Measurements from ENCODE around the gene CLPTM1. TPM values are rescaled to one million over a fixed set of nuclear protein-coding genes. Genes with fewer than 3 reads are reported as not detected.

The CLPTM1 gene
- polyA plus RNA-seq, 3 donors: 14.7 to 84.3 (median 20.0) TPM

DNA sequence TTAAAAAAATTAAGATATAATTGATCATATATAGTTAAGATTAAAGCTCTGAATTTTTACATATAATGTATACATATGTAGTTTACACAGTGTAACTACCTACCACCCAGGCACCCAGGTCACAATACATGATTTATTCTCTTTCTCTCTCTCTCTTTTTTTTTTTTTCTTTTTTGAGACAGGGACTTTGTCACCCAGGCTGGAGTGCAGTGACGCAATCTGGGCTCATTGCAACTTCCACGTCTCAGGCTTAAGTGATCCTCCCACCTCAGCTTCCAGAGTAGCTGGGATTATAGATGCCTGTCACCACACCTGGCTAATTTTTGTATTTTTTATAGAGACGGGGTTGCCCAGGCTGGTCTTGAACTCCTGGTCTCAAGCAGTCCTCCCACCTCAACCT, 64.9 kb downstream of the CLPTM1 start:
- TF ChIP-seq, protein P1, sequence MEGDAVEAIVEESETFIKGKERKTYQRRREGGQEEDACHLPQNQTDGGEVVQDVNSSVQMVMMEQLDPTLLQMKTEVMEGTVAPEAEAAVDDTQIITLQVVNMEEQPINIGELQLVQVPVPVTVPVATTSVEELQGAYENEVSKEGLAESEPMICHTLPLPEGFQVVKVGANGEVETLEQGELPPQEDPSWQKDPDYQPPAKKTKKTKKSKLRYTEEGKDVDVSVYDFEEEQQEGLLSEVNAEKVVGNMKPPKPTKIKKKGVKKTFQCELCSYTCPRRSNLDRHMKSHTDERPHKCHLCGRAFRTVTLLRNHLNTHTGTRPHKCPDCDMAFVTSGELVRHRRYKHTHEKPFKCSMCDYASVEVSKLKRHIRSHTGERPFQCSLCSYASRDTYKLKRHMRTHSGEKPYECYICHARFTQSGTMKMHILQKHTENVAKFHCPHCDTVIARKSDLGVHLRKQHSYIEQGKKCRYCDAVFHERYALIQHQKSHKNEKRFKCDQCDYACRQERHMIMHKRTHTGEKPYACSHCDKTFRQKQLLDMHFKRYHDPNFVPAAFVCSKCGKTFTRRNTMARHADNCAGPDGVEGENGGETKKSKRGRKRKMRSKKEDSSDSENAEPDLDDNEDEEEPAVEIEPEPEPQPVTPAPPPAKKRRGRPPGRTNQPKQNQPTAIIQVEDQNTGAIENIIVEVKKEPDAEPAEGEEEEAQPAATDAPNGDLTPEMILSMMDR (IDR thresholded peaks at IDR 0.05): no peak
- Histone ChIP-seq H3K27ac (ENCODE audit: low read depth in 1 of 2, low read length in 2 of 2) (no peak overlapping the region), H3K79me2 (ENCODE audit: insufficient read depth, low read length) (no peaks in the 10 kb centered on the region), H2AFZ (ENCODE audit: insufficient read depth, low read depth, low read length, poor library complexity, severe bottlenecking) (no peak overlapping the region), H3K27me3 (ENCODE audit: control insufficient read depth in 2 of 2, insufficient read depth in 2 of 2, low read length in 2 of 2) (no peaks in the 10 kb centered on the region), H3K4me2 (replicated peaks; ENCODE audit: extremely low read depth, low read length, poor library complexity, severe bottlenecking) (no peak overlapping the region), H4K20me1 (ENCODE audit: insufficient read depth, low read length) (peaks cover 19% of the 10 kb centered on the region), H3K9me3 (replicated peaks in 1 of 2; ENCODE audit: control insufficient read depth in 1 of 2, insufficient read depth in 1 of 2, low read length in 2 of 2) (no peaks in the 10 kb centered on the region), H3K4me1 (ENCODE audit: control insufficient read depth in 1 of 2, insufficient read depth in 2 of 2, low read length in 2 of 2) (no peaks in the 10 kb centered on the region), H3K4me3 (replicated peaks in 1 of 3; ENCODE audit: low read depth in 2 of 3, low read length in 3 of 3) (no peak overlapping the region), H3K36me3 (replicated peaks in 1 of 2; ENCODE audit: control insufficient read depth in 1 of 2, insufficient read depth in 2 of 2, low read length in 2 of 2) (peaks cover 10 to 48% of the 10 kb centered on the region in 2 donors), H3K9ac (ENCODE audit: insufficient read depth, low read length, poor library complexity, severe bottlenecking) (no peak overlapping the region)
- Mint-ChIP-seq H3K27ac (peak overlapping the region in 1 of 7 donors; percentile 14), H3K9me3 (peaks cover 0 to 3% (median 0%) of the 10 kb centered on the region in 7 donors), H3K4me3 (no peak overlapping the region), H3K27me3 (ENCODE audit: low read depth in 3 of 3) (peaks cover 0 to 1% (median 0%) of the 10 kb centered on the region in 3 donors), H3K4me1 (no peaks in the 10 kb centered on the region), H3K36me3 (peaks cover 38 to 57% of the 10 kb centered on the region in 2 donors)
- no peak for DNase-seq
- intact Hi-C loops (cut with micrococcal nuclease): no loop called here
- WGBS (ENCODE audit: insufficient coverage): no CpG with 5 or more reads among the region's 3 CpGs

DNA sequence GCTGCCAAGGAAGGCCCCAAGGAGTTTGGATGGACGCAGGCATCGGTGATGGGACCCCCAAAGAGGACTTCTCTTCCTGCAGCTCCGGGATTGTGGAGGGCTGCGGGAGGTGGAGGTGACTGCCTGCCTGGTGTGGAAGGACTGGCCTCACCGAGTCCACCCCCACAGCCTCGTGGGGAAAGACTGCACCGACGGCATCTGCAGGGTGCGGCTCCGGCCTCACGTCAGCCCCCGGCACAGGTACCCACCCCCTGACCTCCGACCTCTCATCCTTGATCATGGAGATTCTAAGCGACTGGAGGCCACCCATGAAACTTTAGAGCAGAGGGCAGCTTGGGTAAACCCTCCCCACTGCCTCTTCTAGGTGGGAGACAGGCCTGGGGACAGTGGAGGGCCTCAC, 66.8 kb downstream of the CLPTM1 start:
- no peaks in the 10 kb centered on the region for H3K27me3 ChIP-seq (ENCODE audit: control insufficient read depth in 2 of 2, insufficient read depth in 2 of 2, low read length in 2 of 2)
- Mint-ChIP-seq H3K9me3 (peaks cover 0 to 3% (median 0%) of the 10 kb centered on the region in 7 donors), H3K36me3 (peaks cover 39 to 60% of the 10 kb centered on the region in 2 donors), H3K27ac (no peak overlapping the region), H3K27me3 (ENCODE audit: low read depth in 3 of 3) (peaks cover 0 to 1% (median 0%) of the 10 kb centered on the region in 3 donors), H3K4me1 (no peaks in the 10 kb centered on the region), H3K4me3 (no peak overlapping the region)
- H3K27ac ChIP-seq (ENCODE audit: low read depth in 1 of 2, low read length in 2 of 2): no peak overlapping the region
- H4K20me1 ChIP-seq (ENCODE audit: insufficient read depth, low read length): peaks cover 4% of the 10 kb centered on the region
- 99% methylated on average over 11 of the region's 14 CpGs for WGBS (ENCODE audit: insufficient coverage)
- H3K4me2 ChIP-seq (replicated peaks; ENCODE audit: extremely low read depth, low read length, poor library complexity, severe bottlenecking): no peak overlapping the region
- H3K9ac ChIP-seq (ENCODE audit: insufficient read depth, low read length, poor library complexity, severe bottlenecking): no peak overlapping the region
- H3K4me3 ChIP-seq (replicated peaks in 1 of 3; ENCODE audit: low read depth in 2 of 3, low read length in 3 of 3): no peak overlapping the region
- no peak for DNase-seq
- TF ChIP-seq, protein P1 (IDR thresholded peaks at IDR 0.05): no peak
- H3K4me1 ChIP-seq (ENCODE audit: control insufficient read depth in 1 of 2, insufficient read depth in 2 of 2, low read length in 2 of 2): no peaks in the 10 kb centered on the region
- peaks cover 12 to 60% of the 10 kb centered on the region in 2 donors for H3K36me3 ChIP-seq (replicated peaks in 1 of 2; ENCODE audit: control insufficient read depth in 1 of 2, insufficient read depth in 2 of 2, low read length in 2 of 2)
- no peak overlapping the region for H2AFZ ChIP-seq (ENCODE audit: insufficient read depth, low read depth, low read length, poor library complexity, severe bottlenecking)
- no peaks in the 10 kb centered on the region for H3K9me3 ChIP-seq (replicated peaks in 1 of 2; ENCODE audit: control insufficient read depth in 1 of 2, insufficient read depth in 1 of 2, low read length in 2 of 2)
- intact Hi-C loops (cut with micrococcal nuclease): no loop called here
- H3K79me2 ChIP-seq (ENCODE audit: insufficient read depth, low read length): no peaks in the 10 kb centered on the region
